NCI-H345 (cell line): ENCODE measurements around the gene SLC35A5.
"Not testable (repeated sequence)": the region's sequence is repeated elsewhere in the genome, so short reads cannot be mapped to it uniquely, and the experiment has no call there.

Experiments used
- DNase-seq: peaks from one replicate; lab custom pipeline; 2025; lab: John Stamatoyannopoulos, UW

Gene SLC35A5, protein sequence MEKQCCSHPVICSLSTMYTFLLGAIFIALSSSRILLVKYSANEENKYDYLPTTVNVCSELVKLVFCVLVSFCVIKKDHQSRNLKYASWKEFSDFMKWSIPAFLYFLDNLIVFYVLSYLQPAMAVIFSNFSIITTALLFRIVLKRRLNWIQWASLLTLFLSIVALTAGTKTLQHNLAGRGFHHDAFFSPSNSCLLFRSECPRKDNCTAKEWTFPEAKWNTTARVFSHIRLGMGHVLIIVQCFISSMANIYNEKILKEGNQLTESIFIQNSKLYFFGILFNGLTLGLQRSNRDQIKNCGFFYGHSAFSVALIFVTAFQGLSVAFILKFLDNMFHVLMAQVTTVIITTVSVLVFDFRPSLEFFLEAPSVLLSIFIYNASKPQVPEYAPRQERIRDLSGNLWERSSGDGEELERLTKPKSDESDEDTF

GRCh38 chr3:112561734-112562529 is at the start of gene SLC35A5, which contains the start of gene ATG3:
Gene SLC35A5, plus strand, starts transcription at chr3:112562045. Its CDS starts 1,359 bp downstream, at chr3:112563404.
Gene ATG3, minus strand, starts transcription at chr3:112561962. Its CDS starts 434 bp downstream, at chr3:112561528.
- peak; percentile 95 for DNase-seq

DNA sequence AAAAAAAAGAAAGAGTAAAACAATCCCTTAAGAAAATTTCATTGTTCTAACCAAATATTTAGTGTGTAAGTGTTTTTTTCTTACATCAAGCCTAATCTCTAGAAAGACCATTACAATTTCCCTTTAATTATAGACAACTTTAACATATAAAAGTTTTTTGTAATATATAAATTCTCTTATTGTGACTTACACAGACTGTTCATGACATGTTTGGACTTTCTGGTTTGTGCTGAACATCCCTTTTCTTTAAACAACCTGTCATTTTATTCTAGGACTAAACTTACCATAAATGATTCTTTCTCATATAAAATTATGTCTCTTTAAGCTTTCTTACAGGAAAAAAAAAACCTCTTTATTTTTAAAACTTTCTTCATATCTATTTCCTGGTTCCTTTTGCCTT is 49.5 kb upstream of the SLC35A5 start:
- DNase-seq, result no peak

- no peak for DNase-seq
Measured at GRCh38 chr3:112514527-112515128, 47.2 kb upstream of the SLC35A5 start.

GRCh38 chr3:112518970-112519369 is 42.9 kb upstream of the SLC35A5 start:
- DNase-seq, result not testable (repeated sequence)

GRCh38 chr3:112519424-112520001 is 42.3 kb upstream of the SLC35A5 start:
- DNase-seq, result peak; percentile 24

DNA sequence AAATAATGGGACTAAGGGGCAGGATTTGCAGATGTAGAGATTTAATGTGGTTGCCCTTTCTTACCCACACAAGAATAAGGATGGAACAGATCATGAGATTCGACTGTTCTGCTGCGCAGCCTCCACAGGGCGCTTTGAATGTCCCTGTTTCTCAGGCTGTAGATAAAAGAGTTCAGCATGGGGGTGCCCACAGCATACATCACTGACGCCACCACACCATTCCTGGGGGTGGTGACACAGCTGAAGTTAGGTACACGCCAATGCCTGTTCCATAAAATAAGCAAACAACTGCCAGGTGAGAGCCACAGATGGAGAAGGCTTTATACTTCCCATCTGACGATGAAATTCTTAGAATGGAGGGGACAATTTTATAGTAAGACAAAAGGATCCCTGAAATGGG is 37.7 kb upstream of the SLC35A5 start:
- DNase-seq, result not testable (repeated sequence)

GRCh38 chr3:112530573-112530972 is 31.3 kb upstream of the SLC35A5 start:
- DNase-seq, result no peak

DNA sequence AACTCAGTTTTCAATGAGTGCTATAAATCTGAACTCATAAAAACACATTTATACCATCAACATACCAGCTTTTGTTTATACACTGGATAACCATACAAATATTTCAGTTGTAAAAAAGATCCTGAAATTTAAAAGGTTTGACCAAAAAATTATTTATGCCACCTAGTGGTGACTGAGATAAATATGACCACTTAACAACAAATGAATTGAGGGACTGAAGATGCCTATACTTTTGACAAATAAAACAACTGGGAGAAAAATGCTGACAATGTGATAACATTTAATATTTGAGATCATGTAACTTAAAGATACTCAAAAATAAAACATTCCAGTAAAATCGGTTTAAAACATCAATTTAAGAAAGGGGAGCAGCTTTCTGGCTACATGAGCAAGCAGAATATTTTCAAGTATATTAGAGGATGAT is 30.5 kb upstream of the SLC35A5 start:
- no peak for DNase-seq

GRCh38 chr3:112539825-112540650 is 21.8 kb upstream of the SLC35A5 start:
- DNase-seq, result no peak

DNA sequence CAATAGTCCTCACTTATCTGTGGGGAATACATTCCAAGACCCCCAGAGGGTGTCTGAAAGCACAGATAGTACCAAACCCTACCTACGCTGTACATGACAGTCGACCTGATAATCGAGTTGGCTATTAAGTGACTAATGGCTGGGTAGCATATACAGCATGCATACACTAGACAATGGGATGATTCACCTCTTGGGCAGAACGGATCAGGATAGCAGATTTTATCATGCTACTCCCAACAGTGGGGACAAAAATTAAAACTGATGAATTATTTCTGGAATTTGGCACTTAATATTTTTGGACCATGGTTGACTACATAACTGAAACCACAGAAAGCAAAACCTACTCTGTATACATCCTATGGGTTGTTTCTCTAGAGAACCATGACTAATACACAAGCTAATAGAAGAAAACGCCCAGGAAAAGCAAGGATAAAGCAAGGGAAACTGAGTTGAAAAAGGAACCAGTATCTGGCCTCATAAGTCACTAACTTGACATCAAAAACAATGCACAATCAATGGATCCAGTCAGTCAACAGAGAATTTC is 15.6 kb upstream of the SLC35A5 start:
- DNase-seq, result no peak

GRCh38 chr3:112550859-112551258 is 11.0 kb upstream of the SLC35A5 start:
- DNase-seq, result no peak

GRCh38 chr3:112555535-112556170 is 6.2 kb upstream of the SLC35A5 start:
- DNase-seq, result no peak

DNA sequence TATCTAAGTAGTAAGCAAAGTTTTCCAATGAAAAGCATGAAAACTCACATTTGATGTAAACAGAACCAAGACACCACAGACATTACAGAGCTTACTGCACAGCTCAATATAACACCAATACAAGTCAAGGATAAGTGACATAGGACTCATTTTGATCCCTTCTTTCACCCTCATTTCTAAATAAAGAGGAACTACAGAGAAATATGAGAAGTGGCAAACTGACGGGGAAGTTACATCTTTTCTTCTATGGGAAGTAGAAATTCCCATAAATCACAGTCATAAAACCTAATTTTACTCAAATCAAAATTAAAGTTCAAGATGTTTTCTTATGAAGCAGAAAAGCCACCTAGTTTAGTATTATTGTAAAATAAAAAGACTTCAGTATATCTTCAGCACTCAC is 3.9 kb upstream of the SLC35A5 start:
- no peak for DNase-seq

DNA sequence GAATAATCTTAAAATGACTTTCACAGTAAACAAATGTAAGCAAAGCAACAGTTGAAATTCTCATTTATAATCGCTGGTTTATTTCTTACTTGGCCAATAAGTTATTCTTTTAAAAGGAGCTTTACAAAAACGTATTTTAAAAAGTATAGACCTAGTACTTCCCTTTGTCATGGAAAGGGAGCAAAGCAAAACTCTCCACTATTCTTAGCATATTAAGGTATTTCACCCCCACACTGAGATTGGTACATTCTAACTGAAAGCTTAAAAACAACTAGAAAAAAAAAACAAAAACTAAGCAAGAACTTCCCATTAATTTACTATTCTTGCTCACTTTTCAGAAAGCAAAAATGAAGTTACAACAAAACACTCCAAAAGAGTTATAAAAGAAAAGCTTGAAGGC is 1.5 kb upstream of the SLC35A5 start:
- DNase-seq, result no peak

DNA sequence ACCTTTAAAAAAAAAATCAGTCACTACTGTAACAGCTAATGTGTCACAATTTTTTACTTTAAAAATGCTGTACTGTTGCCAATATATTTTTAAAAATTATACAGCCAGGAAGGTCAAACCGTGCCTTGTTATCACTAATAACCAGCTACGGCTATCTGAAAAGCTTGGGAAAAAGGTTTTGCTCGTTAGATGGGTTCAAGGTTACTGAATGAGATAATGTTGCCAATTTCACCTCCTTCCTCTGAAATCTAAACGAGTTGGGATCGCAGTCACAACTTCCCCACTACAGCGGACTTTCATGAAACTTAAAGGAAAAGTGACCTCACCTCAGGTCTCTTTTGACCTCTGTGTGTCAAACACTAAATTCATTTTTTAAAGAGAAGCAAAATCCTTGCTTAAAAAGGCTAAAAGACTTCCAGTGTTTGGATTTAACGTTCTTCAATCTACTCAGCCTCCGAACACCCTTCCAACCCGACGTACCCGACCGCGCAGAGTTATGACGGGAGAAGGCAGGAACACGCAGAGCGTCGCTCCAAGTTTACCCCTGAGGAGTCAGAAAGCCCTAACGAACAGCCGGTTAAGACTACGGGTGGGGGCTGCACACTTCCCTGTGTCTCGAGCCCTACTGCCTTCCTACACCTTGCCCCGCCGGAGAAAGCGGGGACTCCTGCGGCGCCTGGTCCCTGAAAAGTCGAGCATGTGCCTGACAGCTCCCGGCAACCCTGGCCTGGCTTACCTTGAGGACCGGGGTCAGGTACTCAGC is 943 bp upstream of the SLC35A5 start:
- DNase-seq, result peak; percentile 36

DNA sequence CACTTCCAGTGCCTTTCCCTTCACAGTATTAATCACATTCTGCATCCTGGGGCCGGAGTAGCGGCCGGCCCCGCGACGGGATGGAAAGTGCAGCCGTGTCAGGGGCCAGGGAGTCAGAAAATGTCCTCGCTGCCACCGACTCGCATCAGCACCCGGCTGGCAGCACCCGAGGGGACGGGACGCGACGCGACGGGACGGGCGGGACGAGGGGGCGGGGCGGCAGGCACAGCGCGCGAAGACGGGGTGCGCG is 436 bp upstream of the SLC35A5 start:
- DNase-seq, result no peak

DNA sequence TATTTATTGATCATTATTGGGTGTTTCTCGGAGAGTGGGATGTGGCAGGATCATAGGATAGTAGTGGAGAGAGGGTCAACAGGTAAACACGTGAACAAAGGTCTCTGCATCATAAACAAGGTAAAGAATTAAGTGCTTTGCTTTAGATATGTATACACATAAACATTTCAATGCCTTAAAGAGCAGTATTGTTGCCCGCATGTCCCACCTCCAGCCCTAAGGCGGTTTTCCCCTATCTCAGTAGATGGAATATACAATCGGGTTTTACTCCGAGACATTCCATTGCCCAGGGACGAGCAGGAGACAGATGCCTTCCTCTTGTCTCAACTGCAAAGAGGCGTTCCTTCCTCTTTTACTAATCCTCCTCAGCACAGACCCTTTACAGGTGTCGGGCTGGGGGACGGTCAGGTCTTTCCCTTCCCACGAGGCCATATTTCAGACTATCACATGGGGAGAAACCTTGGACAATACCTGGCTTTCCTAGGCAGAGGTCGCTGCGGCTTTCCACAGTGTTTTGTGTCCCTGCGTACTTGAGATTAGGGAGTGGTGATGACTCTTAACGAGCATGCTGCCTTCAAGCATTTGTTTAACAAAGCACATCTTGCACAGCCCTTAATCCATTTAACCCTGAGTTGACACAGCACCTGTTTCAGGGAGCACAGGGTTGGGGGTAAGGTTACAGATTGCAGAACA is 2.5 kb downstream of the SLC35A5 start:
- DNase-seq, result not testable (repeated sequence)

DNA sequence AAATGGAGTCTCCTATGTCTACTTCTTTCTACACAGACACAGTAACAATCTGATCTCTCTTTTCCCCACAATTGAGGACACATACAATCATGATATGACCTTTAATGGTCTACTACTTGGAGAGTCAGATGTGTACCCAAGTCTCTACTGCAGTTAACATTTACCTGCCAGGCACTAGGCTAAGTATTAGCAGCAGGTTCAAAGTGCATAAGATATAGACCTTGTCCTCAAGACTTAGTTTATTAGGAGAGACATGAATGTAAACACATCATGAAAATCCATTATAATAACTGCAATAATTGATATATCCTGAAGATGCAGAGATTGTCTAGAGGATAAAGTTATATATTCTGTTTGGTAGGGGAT is 3.1 kb downstream of the SLC35A5 start:
- DNase-seq, result no peak

- no peak for DNase-seq
Measured at GRCh38 chr3:112568642-112569041, 6.8 kb downstream of the SLC35A5 start.

- no peak for DNase-seq
Measured at GRCh38 chr3:112569265-112569664, 7.4 kb downstream of the SLC35A5 start.
